ENCODE measurements around the gene MOB3A.

MOB3A gene

DNA sequence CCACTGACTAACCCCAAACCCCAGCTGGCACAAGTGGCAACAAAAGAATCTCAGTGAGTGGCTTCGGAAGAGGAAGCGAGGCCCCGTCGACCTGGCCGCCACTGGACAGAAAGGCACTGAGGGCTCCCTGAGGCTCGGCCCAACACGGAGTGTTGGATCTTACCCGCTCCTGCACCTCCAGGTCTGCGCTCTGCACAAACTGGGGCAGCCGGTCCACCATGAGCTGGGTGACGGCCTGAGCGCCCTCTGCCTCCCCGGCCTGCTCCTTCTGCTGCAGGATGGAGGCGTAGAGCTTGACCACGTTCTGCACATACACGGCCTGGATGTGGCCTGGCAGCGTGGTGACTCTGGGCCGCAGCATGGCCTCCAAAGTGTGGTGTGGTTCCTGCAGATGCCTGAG lies 22.3 kb upstream of the MOB3A start:
- no peak for TF ChIP-seq EZH2phosphoT487 (IDR thresholded peaks at IDR 0.05; ENCODE audit: low read depth)
- Histone ChIP-seq H3K27ac (ENCODE audit: low read length) (no peak overlapping the region), H2AFZ (ENCODE audit: low read depth, low read length) (no peak overlapping the region), H3K36me3 (replicated peaks; ENCODE audit: low read depth, low read length) (peaks cover 80% of the 10 kb centered on the region), H3K4me3 (ENCODE audit: low read length) (no peak overlapping the region), H3K9me3 (ENCODE audit: insufficient read depth, low read length) (no peaks in the 10 kb centered on the region), H3K4me2 (ENCODE audit: low read length) (no peak overlapping the region), H4K20me1 (ENCODE audit: insufficient read depth, low read length) (peaks cover 8% of the 10 kb centered on the region; the same call in 1 of the 2 replicates), H3K27me3 (ENCODE audit: low read depth, low read length) (no peaks in the 10 kb centered on the region), H3K9ac (ENCODE audit: low read length) (no peak overlapping the region), H3K79me2 (ENCODE audit: low read length) (no peaks in the 10 kb centered on the region), H3K4me1 (ENCODE audit: low read length) (no peaks in the 10 kb centered on the region)

DNA sequence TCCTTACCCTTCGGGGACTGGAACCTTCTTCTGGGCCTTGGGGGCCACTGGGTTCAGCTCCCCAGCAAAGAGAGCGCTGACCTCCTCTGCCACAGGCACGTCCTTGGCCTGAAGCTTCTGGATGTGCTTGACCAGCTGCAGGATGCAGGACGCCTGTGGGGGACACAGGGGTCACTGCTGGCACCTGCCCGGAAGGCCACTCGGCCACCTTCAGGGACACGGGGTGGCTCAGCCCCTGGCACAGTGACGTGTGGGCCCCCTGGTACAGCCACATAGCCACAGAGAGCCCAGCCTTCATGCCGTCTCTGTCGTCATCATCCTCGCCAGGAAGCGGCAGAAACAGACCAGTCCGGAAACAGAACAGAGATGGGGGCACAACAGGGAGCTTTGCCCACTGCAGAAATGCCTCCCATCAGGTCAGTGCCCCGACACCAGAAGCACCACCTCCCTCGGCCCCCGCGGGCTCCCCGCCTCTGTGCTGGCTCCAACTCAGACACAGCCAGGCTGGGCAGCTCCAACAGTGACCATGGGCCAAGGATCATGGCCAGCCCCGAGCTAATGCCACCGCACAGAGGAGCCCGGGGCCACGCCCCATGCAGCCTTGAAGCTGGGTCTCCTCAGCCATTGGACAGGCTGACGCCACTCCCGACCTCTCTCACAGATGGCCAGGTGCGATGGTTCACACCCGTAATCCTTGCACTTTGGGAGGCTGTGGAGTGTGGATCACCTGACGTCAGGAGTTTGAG lies 21.3 kb upstream of the MOB3A start:
- Histone ChIP-seq H3K9me3 (ENCODE audit: insufficient read depth, low read length) (no peaks in the 10 kb centered on the region), H3K4me1 (ENCODE audit: low read length) (no peaks in the 10 kb centered on the region), H2AFZ (ENCODE audit: low read depth, low read length) (no peak overlapping the region), H3K4me2 (ENCODE audit: low read length) (no peak overlapping the region), H3K9ac (ENCODE audit: low read length) (no peak overlapping the region), H4K20me1 (ENCODE audit: insufficient read depth, low read length) (no peaks in the 10 kb centered on the region), H3K4me3 (ENCODE audit: low read length) (no peak overlapping the region), H3K79me2 (ENCODE audit: low read length) (no peaks in the 10 kb centered on the region), H3K27me3 (ENCODE audit: low read depth, low read length) (no peaks in the 10 kb centered on the region), H3K36me3 (replicated peaks; ENCODE audit: low read depth, low read length) (peaks cover 77% of the 10 kb centered on the region), H3K27ac (ENCODE audit: low read length) (no peak overlapping the region)
- TF ChIP-seq, protein P1, sequence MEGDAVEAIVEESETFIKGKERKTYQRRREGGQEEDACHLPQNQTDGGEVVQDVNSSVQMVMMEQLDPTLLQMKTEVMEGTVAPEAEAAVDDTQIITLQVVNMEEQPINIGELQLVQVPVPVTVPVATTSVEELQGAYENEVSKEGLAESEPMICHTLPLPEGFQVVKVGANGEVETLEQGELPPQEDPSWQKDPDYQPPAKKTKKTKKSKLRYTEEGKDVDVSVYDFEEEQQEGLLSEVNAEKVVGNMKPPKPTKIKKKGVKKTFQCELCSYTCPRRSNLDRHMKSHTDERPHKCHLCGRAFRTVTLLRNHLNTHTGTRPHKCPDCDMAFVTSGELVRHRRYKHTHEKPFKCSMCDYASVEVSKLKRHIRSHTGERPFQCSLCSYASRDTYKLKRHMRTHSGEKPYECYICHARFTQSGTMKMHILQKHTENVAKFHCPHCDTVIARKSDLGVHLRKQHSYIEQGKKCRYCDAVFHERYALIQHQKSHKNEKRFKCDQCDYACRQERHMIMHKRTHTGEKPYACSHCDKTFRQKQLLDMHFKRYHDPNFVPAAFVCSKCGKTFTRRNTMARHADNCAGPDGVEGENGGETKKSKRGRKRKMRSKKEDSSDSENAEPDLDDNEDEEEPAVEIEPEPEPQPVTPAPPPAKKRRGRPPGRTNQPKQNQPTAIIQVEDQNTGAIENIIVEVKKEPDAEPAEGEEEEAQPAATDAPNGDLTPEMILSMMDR (IDR thresholded peaks at IDR 0.05; ENCODE audit: low read depth, low read length) = no peak
- no peak for TF ChIP-seq EZH2phosphoT487 (IDR thresholded peaks at IDR 0.05; ENCODE audit: low read depth)

DNA sequence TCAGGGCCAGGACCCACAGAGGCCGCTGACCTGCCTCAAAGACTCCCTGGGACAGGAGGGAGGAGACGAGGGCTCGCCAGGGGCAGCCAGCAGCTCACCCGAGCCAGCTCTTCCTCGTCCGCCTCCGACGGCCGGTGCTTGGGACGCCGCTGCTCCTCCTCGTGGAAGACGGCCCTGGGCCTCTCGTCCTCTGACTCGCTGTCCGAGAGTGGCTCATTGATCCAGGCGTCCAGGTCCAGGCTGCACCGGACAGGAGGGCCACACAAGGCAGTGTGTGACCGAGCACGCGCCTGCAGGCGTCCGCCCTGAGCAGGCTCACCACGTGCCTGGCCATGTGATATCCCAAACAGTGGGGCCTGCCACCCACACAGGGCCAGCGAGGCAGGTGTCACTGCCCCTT lies 20.4 kb upstream of the MOB3A start:
- no peaks in the 10 kb centered on the region for H3K27me3 ChIP-seq (ENCODE audit: low read depth, low read length)
- no peak overlapping the region for H3K9ac ChIP-seq (ENCODE audit: low read length)
- H3K4me3 ChIP-seq (ENCODE audit: low read length) = no peak overlapping the region
- no peak for TF ChIP-seq EZH2phosphoT487 (IDR thresholded peaks at IDR 0.05; ENCODE audit: low read depth)
- TF ChIP-seq, protein P1 (IDR thresholded peaks at IDR 0.05; ENCODE audit: low read depth, low read length) = no peak
- no peaks in the 10 kb centered on the region for H4K20me1 ChIP-seq (ENCODE audit: insufficient read depth, low read length)
- no peak overlapping the region for H3K4me2 ChIP-seq (ENCODE audit: low read length)
- H3K79me2 ChIP-seq (ENCODE audit: low read length) = no peaks in the 10 kb centered on the region
- H2AFZ ChIP-seq (ENCODE audit: low read depth, low read length) = no peak overlapping the region
- H3K9me3 ChIP-seq (ENCODE audit: insufficient read depth, low read length) = no peaks in the 10 kb centered on the region
- H3K27ac ChIP-seq (ENCODE audit: low read length) = no peak overlapping the region
- H3K4me1 ChIP-seq (ENCODE audit: low read length) = no peaks in the 10 kb centered on the region
- H3K36me3 ChIP-seq (replicated peaks; ENCODE audit: low read depth, low read length) = peaks cover 74% of the 10 kb centered on the region

GRCh38 chr19:2115911-2116426 lies 19.8 kb upstream of the MOB3A start:
- no peak overlapping the region for H2AFZ ChIP-seq (ENCODE audit: low read depth, low read length)
- H3K9me3 ChIP-seq (ENCODE audit: insufficient read depth, low read length) = no peaks in the 10 kb centered on the region
- H3K79me2 ChIP-seq (ENCODE audit: low read length) = no peaks in the 10 kb centered on the region
- no peak overlapping the region for H3K27ac ChIP-seq (ENCODE audit: low read length)
- no peak overlapping the region for H3K4me3 ChIP-seq (ENCODE audit: low read length)
- TF ChIP-seq, protein P1 (IDR thresholded peaks at IDR 0.05; ENCODE audit: low read depth, low read length) = no peak
- TF ChIP-seq EZH2phosphoT487 (IDR thresholded peaks at IDR 0.05; ENCODE audit: low read depth) = no peak
- no peak overlapping the region for H3K9ac ChIP-seq (ENCODE audit: low read length)
- no peaks in the 10 kb centered on the region for H3K4me1 ChIP-seq (ENCODE audit: low read length)
- H4K20me1 ChIP-seq (ENCODE audit: insufficient read depth, low read length) = no peaks in the 10 kb centered on the region
- H3K27me3 ChIP-seq (ENCODE audit: low read depth, low read length) = no peaks in the 10 kb centered on the region
- H3K4me2 ChIP-seq (ENCODE audit: low read length) = no peak overlapping the region
- H3K36me3 ChIP-seq (replicated peaks; ENCODE audit: low read depth, low read length) = peaks cover 74% of the 10 kb centered on the region

Measured in OCI-LY3 (cell line).